Tongue (tissue), 2 donors: ENCODE measurements around the gene IER5. TPM values are rescaled to one million over a fixed set of nuclear protein-coding genes. Genes with fewer than 3 reads are reported as not detected.

ENCODE experiments used
- DNase-seq: peaks from one replicate; pipeline ENCODE4 v3.0.0-alpha.2; 2015
- total RNA-seq: library from RNA; depleted of rRNA; stranded (reverse); fragments of >200 nt; gene quantifications from one replicate; pipeline ENCODE4 v1.2.3, GENCODE V29; 2014

Gene IER5
- total RNA-seq, 1 donor from 2014 or later: 15.6 TPM

GRCh38 chr1:181099152-181100014 lies 10.9 kb downstream of the IER5 start:
- peak; percentile 75 for DNase-seq

GRCh38 chr1:181100015-181100905 lies 11.8 kb downstream of the IER5 start:
- DNase-seq: peak; percentile 40

GRCh38 chr1:181100934-181101333 lies 12.4 kb downstream of the IER5 start:
- no peak for DNase-seq

GRCh38 chr1:181101581-181102226 lies 13.2 kb downstream of the IER5 start:
- peak; percentile 57 for DNase-seq

GRCh38 chr1:181102841-181103240 lies 14.3 kb downstream of the IER5 start:
- no peak for DNase-seq

- DNase-seq: no peak
These were observed 14.9 kb downstream of the IER5 start for GRCh38 chr1:181103399-181103798.

- no peak for DNase-seq
These were observed 15.7 kb downstream of the IER5 start for GRCh38 chr1:181104042-181104789.

GRCh38 chr1:181104790-181105133 lies 16.3 kb downstream of the IER5 start:
- no peak for DNase-seq

GRCh38 chr1:181105134-181106021 lies 16.9 kb downstream of the IER5 start:
- peak; percentile 95 for DNase-seq

- no peak for DNase-seq
These were observed 17.5 kb downstream of the IER5 start for GRCh38 chr1:181106022-181106312.

- DNase-seq: no peak
These were observed 18.0 kb downstream of the IER5 start for GRCh38 chr1:181106479-181106878.

- DNase-seq: no peak
These were observed 19.2 kb downstream of the IER5 start for GRCh38 chr1:181107711-181108110.

GRCh38 chr1:181108304-181108867 lies 19.9 kb downstream of the IER5 start:
- DNase-seq: no peak

GRCh38 chr1:181110013-181110412 lies 21.5 kb downstream of the IER5 start:
- no peak for DNase-seq

- no peak for DNase-seq
These were observed 23.1 kb downstream of the IER5 start for GRCh38 chr1:181111559-181111958.

GRCh38 chr1:181112071-181112929 lies 23.8 kb downstream of the IER5 start:
- DNase-seq: peak; percentile 71

GRCh38 chr1:181113059-181113641 lies 24.6 kb downstream of the IER5 start:
- DNase-seq: peak; percentile 65

GRCh38 chr1:181114574-181115367 lies 26.3 kb downstream of the IER5 start:
- no peak for DNase-seq

- DNase-seq: no peak
These were observed 26.8 kb downstream of the IER5 start for GRCh38 chr1:181115368-181115684.
